ENCODE results near the gene CD22. TPM values are rescaled to one million over a fixed set of nuclear protein-coding genes. Genes with fewer than 3 reads are reported as not detected.

CD22 gene
- total and polyA plus RNA-seq, 7 donors: 0.69 to 107 (median 3.2) TPM

- WGBS, 2 donors: 68 to 77% methylated on average over 14 of the region's 14 CpGs
- no peak for DNase-seq
Measured at GRCh38 chr19:35362261-35363000, 33.4 kb downstream of the CD22 start.

GRCh38 chr19:35363001-35363590 lies 34.1 kb downstream of the CD22 start:
- intact Hi-C loops (cut with DNase I): no loop called here

More at GRCh38 chr19:35362261-35363000, 33.4 kb downstream of the CD22 start:
- no peak overlapping the region for H3K4me3 ChIP-seq
- H3K27me3 ChIP-seq: no peaks in the 10 kb centered on the region
- peaks cover 0 to 7% (median 0%) of the 10 kb centered on the region in 4 donors for H3K4me1 ChIP-seq
- H3K9me3 ChIP-seq: no peaks in the 10 kb centered on the region
- H3K27ac ChIP-seq: no peak overlapping the region
- no peak for TF ChIP-seq POLR2AphosphoS5 (IDR thresholded peaks at IDR 0.05)
- TF ChIP-seq CTCF (IDR thresholded peaks at IDR 0.05): no peak
- no peak for TF ChIP-seq EP300 (IDR thresholded peaks at IDR 0.05)
- no peak for TF ChIP-seq POLR2A (IDR thresholded peaks at IDR 0.05)
- intact Hi-C loops (cut with DNase I): no loop called here
- no peaks in the 10 kb centered on the region for H3K36me3 ChIP-seq

GRCh38 chr19:35363711-35364425 lies 34.9 kb downstream of the CD22 start:
- intact Hi-C loops (cut with DNase I): no loop called here
- H3K4me3 ChIP-seq: no peak overlapping the region
- no peaks in the 10 kb centered on the region for H3K9me3 ChIP-seq
- no peak for DNase-seq
- no peak overlapping the region for H3K27ac ChIP-seq
- TF ChIP-seq POLR2AphosphoS5 (IDR thresholded peaks at IDR 0.05) (no peak), EP300 (IDR thresholded peaks at IDR 0.05) (no peak), POLR2A (IDR thresholded peaks at IDR 0.05) (no peak), CTCF (IDR thresholded peaks at IDR 0.05) (no peak)
- no peaks in the 10 kb centered on the region for H3K36me3 ChIP-seq
- no peaks in the 10 kb centered on the region for H3K27me3 ChIP-seq
- 84 to 91% methylated on average over 19 of the region's 19 CpGs for WGBS, 2 donors
- H3K4me1 ChIP-seq: no peaks in the 10 kb centered on the region

More at GRCh38 chr19:35363001-35363590, 34.1 kb downstream of the CD22 start:
- TF ChIP-seq CTCF (IDR thresholded peaks at IDR 0.05): no peak
- TF ChIP-seq EP300 (IDR thresholded peaks at IDR 0.05): no peak
- TF ChIP-seq POLR2A (IDR thresholded peaks at IDR 0.05): no peak
- TF ChIP-seq POLR2AphosphoS5 (IDR thresholded peaks at IDR 0.05): no peak
- Histone ChIP-seq H3K9me3 (no peaks in the 10 kb centered on the region), H3K4me3 (no peak overlapping the region), H3K27me3 (no peaks in the 10 kb centered on the region), H3K27ac (no peak overlapping the region), H3K36me3 (no peaks in the 10 kb centered on the region), H3K4me1 (peaks cover 0 to 2% (median 0%) of the 10 kb centered on the region in 4 donors)
- no peak for DNase-seq
- 68 to 82% methylated on average over 11 of the region's 11 CpGs for WGBS, 2 donors

- Histone ChIP-seq H3K4me1 (no peaks in the 10 kb centered on the region), H3K27me3 (no peaks in the 10 kb centered on the region), H3K27ac (no peak overlapping the region), H3K9me3 (no peaks in the 10 kb centered on the region), H3K36me3 (no peaks in the 10 kb centered on the region), H3K4me3 (no peak overlapping the region)
- 87 to 95% methylated on average over 4 of the region's 4 CpGs for WGBS, 2 donors
- intact Hi-C loops (cut with DNase I): no loop called here
- no peak for DNase-seq
- TF ChIP-seq POLR2AphosphoS5 (IDR thresholded peaks at IDR 0.05): no peak
- TF ChIP-seq EP300 (IDR thresholded peaks at IDR 0.05): no peak
- TF ChIP-seq POLR2A (IDR thresholded peaks at IDR 0.05): no peak
- TF ChIP-seq CTCF (IDR thresholded peaks at IDR 0.05): no peak
Measured at GRCh38 chr19:35365303-35365702, 36.3 kb downstream of the CD22 start.

All from sigmoid colon (tissue), 7 donors.